ENCODE measurements around the gene GOLGA8B.

DNA sequence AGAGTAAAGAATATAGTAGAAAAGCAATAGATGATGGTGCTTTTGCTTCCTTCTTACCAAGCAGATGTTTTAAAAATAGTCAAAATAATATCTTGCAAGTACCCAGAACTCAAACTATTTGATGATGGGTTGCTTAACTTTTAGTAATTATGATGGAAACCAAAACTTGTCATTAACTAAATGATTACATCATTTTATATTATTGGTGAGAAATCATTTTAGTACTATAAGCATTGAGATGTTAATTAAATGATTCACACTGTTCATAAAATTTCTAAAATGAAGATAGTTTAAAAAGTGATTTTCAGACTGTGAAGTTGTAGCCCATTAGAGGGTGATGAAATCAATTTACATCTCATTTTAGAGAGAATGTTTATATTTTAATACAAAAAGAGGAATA is 24.4 kb upstream of the GOLGA8B start:
- TF ChIP-seq, protein P1, sequence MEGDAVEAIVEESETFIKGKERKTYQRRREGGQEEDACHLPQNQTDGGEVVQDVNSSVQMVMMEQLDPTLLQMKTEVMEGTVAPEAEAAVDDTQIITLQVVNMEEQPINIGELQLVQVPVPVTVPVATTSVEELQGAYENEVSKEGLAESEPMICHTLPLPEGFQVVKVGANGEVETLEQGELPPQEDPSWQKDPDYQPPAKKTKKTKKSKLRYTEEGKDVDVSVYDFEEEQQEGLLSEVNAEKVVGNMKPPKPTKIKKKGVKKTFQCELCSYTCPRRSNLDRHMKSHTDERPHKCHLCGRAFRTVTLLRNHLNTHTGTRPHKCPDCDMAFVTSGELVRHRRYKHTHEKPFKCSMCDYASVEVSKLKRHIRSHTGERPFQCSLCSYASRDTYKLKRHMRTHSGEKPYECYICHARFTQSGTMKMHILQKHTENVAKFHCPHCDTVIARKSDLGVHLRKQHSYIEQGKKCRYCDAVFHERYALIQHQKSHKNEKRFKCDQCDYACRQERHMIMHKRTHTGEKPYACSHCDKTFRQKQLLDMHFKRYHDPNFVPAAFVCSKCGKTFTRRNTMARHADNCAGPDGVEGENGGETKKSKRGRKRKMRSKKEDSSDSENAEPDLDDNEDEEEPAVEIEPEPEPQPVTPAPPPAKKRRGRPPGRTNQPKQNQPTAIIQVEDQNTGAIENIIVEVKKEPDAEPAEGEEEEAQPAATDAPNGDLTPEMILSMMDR (IDR thresholded peaks at IDR 0.05; ENCODE audit: poor library complexity) = no peak
- no peak for TF ChIP-seq EZH2 (IDR thresholded peaks at IDR 0.05; ENCODE audit: borderline replicate concordance)
